Measurements from ENCODE around the gene FAM219A.
A peak's percentile ranks its signal among the peaks of the same experiment; 100 is the strongest.

FAM219A gene

GRCh38 chr9:34383904-34384303 lies 74.5 kb downstream of the FAM219A start:
- TF ChIP-seq, protein P1, sequence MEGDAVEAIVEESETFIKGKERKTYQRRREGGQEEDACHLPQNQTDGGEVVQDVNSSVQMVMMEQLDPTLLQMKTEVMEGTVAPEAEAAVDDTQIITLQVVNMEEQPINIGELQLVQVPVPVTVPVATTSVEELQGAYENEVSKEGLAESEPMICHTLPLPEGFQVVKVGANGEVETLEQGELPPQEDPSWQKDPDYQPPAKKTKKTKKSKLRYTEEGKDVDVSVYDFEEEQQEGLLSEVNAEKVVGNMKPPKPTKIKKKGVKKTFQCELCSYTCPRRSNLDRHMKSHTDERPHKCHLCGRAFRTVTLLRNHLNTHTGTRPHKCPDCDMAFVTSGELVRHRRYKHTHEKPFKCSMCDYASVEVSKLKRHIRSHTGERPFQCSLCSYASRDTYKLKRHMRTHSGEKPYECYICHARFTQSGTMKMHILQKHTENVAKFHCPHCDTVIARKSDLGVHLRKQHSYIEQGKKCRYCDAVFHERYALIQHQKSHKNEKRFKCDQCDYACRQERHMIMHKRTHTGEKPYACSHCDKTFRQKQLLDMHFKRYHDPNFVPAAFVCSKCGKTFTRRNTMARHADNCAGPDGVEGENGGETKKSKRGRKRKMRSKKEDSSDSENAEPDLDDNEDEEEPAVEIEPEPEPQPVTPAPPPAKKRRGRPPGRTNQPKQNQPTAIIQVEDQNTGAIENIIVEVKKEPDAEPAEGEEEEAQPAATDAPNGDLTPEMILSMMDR (IDR thresholded peaks at IDR 0.05; ENCODE audit: low read depth, low read length, missing control alignments) = no peak

DNA sequence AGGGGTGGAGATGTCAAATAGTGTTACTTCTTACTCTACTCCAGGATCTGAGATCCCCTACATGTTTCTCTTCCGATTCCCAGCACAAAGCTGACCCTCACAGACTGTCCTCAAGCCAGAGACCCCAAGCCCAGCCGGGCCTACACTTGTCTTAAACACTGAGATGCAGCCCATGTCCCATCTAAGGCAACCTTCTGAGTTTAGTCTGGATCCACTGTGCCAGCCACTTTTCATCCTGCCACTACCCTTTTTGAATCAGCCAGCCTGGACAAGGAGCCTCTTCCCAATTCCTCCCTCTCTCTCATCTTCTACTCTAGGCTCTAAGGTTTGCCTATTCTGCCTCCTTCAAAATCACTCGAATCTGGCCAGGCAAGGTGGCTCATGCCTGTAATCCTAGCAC lies 75.5 kb downstream of the FAM219A start:
- no peak overlapping the region for H3K4me3 ChIP-seq (ENCODE audit: low read depth, low read length)
- in situ Hi-C loops (cut with HindIII; ENCODE audit: low sequenced_read_pairs) = no loop called here
- TF ChIP-seq, protein P1 (IDR thresholded peaks at IDR 0.05; ENCODE audit: low read depth, low read length, missing control alignments) = no peak
- DNase-seq (ENCODE audit: low read depth) = no peak

More at GRCh38 chr9:34383904-34384303, 74.5 kb downstream of the FAM219A start:
- DNase-seq (ENCODE audit: low read depth) = no peak
- in situ Hi-C loops (cut with HindIII; ENCODE audit: low sequenced_read_pairs) = no loop called here
- no peak overlapping the region for H3K4me3 ChIP-seq (ENCODE audit: low read depth, low read length)

DNA sequence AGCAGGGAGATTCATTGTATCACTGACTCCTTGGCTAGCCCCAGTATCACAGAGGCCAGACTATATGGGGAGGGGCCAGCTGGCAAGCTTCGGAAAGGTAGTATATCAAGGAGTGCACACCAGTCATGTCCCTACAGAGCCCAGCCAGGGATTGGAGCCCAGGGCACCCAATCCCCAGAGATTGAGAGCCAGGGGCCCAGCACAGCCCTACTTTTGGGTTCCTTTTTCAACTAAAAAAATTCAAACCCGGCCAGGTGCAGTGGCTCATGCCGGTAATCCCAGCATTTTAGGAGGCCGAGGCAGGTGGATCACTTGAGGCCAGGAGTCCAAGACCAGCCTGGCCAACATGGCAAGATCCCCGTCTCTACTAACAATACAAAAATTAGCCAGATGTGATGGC lies 76.3 kb downstream of the FAM219A start:
- TF ChIP-seq, protein P1 (IDR thresholded peaks at IDR 0.05; ENCODE audit: low read depth, low read length, missing control alignments) = no peak
- no peak for DNase-seq (ENCODE audit: low read depth)
- in situ Hi-C loops (cut with HindIII; ENCODE audit: low sequenced_read_pairs) = no loop called here

DNA sequence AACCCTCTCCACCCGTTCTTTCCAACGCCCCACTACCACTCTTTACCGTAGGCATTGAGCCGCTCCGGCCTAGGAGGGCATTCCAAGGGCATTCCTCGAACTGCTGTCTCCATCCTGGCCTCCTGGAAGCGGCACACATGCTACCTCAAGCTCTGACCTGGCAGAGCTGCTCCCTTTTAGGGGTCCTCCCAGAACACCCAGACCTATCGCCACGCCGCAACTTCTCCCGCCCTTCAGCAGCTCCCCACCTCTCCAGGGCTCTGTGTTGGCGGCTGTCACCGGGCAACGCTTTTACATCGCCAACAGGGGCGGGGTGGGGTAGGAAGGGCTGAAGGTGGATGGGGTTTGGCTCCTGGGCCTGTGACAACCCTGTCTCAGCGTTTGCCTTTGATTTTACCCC lies 77.0 kb downstream of the FAM219A start:
- TF ChIP-seq, protein P1 (IDR thresholded peaks at IDR 0.05; ENCODE audit: low read depth, low read length, missing control alignments) = no peak
- no peak for DNase-seq (ENCODE audit: low read depth)
- in situ Hi-C loops (cut with HindIII; ENCODE audit: low sequenced_read_pairs) = no loop called here
- H3K4me3 ChIP-seq (ENCODE audit: low read depth, low read length) = peak overlapping the region; percentile 38

More for the DNA sequence above, 76.3 kb downstream of the FAM219A start:
- H3K4me3 ChIP-seq (ENCODE audit: low read depth, low read length) = no peak overlapping the region

DNA sequence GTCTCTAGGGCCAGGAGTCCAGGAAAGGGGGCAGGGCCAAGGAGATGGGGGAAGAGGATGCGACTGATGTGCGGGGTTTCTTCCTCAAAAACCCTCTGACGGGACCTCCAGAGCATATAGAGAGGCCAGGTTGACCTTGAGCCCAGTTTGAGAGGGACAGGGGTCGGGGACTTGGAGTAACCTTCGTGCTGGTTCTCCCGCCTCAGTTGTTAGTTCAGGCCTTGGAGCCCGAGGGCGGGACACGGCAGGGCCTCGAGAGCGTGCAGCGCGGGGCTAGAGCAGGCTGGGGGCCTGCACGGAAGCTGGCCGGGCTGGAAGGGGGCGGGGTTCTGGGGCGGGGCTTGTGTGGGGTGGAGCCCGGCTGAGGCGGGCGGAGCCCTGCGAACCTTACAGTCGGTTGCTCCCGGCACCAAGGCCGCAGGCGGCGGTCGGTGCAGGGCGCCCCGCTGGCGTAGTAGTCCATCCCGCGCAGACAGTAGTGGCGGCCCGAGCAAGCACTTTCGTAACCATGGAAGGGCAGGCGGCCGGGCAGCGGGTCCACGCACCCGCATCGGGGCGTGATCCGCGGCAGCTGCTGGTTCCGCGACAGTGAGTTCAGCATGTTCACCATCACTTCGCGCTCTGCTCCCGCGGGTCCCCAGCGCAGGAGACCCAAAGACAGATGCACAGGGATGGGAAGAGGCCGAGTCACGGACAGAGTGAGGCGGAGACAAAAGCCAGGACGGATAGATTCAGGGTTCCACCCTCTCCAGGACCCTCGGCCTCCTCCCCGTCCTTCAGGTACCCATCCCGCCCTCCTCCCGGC lies 77.7 kb downstream of the FAM219A start:
- no peak for DNase-seq (ENCODE audit: low read depth)
- in situ Hi-C loops (cut with HindIII; ENCODE audit: low sequenced_read_pairs) = no loop called here
- peak overlapping the region; percentile 38 for H3K4me3 ChIP-seq (ENCODE audit: low read depth, low read length)
- TF ChIP-seq, protein P1 (IDR thresholded peaks at IDR 0.05; ENCODE audit: low read depth, low read length, missing control alignments) = no peak

- in situ Hi-C loops (cut with HindIII; ENCODE audit: low sequenced_read_pairs) = no loop called here
- H3K4me3 ChIP-seq (ENCODE audit: low read depth, low read length) = no peak overlapping the region
- TF ChIP-seq, protein P1 (IDR thresholded peaks at IDR 0.05; ENCODE audit: low read depth, low read length, missing control alignments) = no peak
Measured at GRCh38 chr9:34380034-34380510, 78.3 kb downstream of the FAM219A start.

More at GRCh38 chr9:34380034-34380510, 78.3 kb downstream of the FAM219A start:
- DNase-seq (ENCODE audit: low read depth) = no peak
